Mammary epithelial cell (primary cell): Measurements from ENCODE around the gene PARD6A.

Experiments
- CTCF ChIP-seq, 2 donors: IDR thresholded peaks in 1 of 2; conservative IDR thresholded peaks in 1 of 2; 2 replicates each; pipeline ENCODE4 v1.5.1; 2011 to 2012; ENCODE audit warnings: inconsistent platforms in 2 of 2, low read length in 2 of 2, mild to moderate bottlenecking in 2 of 2, control low read depth in 1 of 2, low read depth in 1 of 2; ENCODE audit not compliant: insufficient read depth in 1 of 2; ENCODE audit errors: extremely low read depth in 1 of 2
- EZH2 ChIP-seq: IDR thresholded peaks from 2 replicates; pipeline ENCODE4 v1.6.1; 2012; ENCODE audit warnings: low read length, inconsistent platforms, borderline replicate concordance

DNA sequence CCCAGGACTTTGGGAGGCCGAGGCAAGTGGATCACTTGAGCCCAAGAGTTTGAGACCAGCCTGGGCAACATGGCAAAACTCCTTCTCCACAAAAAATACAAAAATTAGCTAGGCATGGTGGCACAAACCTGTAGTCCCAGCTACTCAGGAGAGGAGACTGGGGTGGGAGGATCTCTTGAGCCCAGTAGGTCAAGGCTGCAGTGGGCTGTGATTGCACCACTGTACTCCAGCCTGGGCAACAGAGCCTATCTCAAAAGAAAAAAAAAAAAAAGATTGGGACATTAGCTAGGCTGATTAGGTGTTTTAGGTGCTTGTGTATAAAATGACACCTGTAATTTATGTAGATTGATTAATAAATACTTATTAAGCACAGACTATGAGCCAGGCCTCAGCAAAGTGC lies 48.3 kb downstream of the PARD6A start:
- TF ChIP-seq CTCF (conservative IDR thresholded peaks at IDR 0.05 in 1 of 2, IDR thresholded peaks at IDR 0.05 in 1 of 2; ENCODE audit: extremely low read depth in 1 of 2, insufficient read depth in 1 of 2, low read depth in 1 of 2, low read length in 2 of 2): no peak
- no peak for TF ChIP-seq EZH2
